T follicular helper cell (primary cell): ENCODE measurements around the gene UBTF.
A peak's percentile ranks its signal among the peaks of the same experiment; 100 is the strongest.

Experiments used
- DNase-seq: peaks from one replicate; pipeline ENCODE4 v3.0.0-alpha.2; 2020; ENCODE audit warnings: low read depth

Gene UBTF

GRCh38 chr17:44198721-44199552 lies 20.5 kb downstream of the UBTF start:
- DNase-seq, result peak; percentile 39

- DNase-seq, result no peak
These were observed 21.3 kb downstream of the UBTF start for GRCh38 chr17:44197980-44198720.

GRCh38 chr17:44197107-44197506 lies 22.4 kb downstream of the UBTF start:
- no peak for DNase-seq

GRCh38 chr17:44193326-44194084 lies 26.0 kb downstream of the UBTF start:
- DNase-seq, result no peak

GRCh38 chr17:44192750-44193149 lies 26.7 kb downstream of the UBTF start:
- DNase-seq, result no peak

- no peak for DNase-seq
These were observed 27.5 kb downstream of the UBTF start for GRCh38 chr17:44191941-44192496.

- no peak for DNase-seq
These were observed 28.1 kb downstream of the UBTF start for GRCh38 chr17:44191369-44191768.

GRCh38 chr17:44190481-44190880 lies 29.0 kb downstream of the UBTF start:
- DNase-seq, result no peak

GRCh38 chr17:44188576-44189403 lies 30.7 kb downstream of the UBTF start:
- no peak for DNase-seq

GRCh38 chr17:44187131-44187899 lies 32.2 kb downstream of the UBTF start:
- DNase-seq, result peak; percentile 34

GRCh38 chr17:44186307-44187130 lies 33.0 kb downstream of the UBTF start, which contains the start of gene TMUB2:
TSS of gene TMUB2 (plus strand) at chr17:44186972. CDS start at chr17:44187709, 737 bp downstream.
- DNase-seq, result peak; percentile 99

GRCh38 chr17:44184212-44184810 lies 35.2 kb downstream of the UBTF start:
- no peak for DNase-seq

GRCh38 chr17:44183024-44183423 lies 36.5 kb downstream of the UBTF start:
- no peak for DNase-seq

GRCh38 chr17:44178133-44178532 lies 41.3 kb downstream of the UBTF start:
- DNase-seq, result no peak

- DNase-seq, result no peak
These were observed 41.8 kb downstream of the UBTF start for GRCh38 chr17:44177640-44178039.

GRCh38 chr17:44176671-44177501 lies 42.6 kb downstream of the UBTF start:
- no peak for DNase-seq

GRCh38 chr17:44176257-44176656 lies 43.2 kb downstream of the UBTF start:
- DNase-seq, result no peak

- DNase-seq, result no peak
These were observed 45.0 kb downstream of the UBTF start for GRCh38 chr17:44174427-44174826.
